ENCODE measurements around the gene LAMB2.

The LAMB2 gene

GRCh38 chr3:49120438-49121131 is 12.3 kb downstream of the LAMB2 start, which contains the start of gene USP19:
Gene USP19 (minus strand): TSS chr3:49120823. CDS start chr3:49119145, 1,678 bp downstream.
- peak; percentile 94 for DNase-seq (ENCODE audit: low spot score)

- DNase-seq (ENCODE audit: low spot score): no peak
Measured at GRCh38 chr3:49120096-49120437, 12.8 kb downstream of the LAMB2 start.

GRCh38 chr3:49119439-49119838 is 13.4 kb downstream of the LAMB2 start:
- DNase-seq (ENCODE audit: low spot score): no peak

- no peak for DNase-seq (ENCODE audit: low spot score)
Measured at GRCh38 chr3:49119036-49119435, 13.8 kb downstream of the LAMB2 start.

- DNase-seq (ENCODE audit: low spot score): no peak
Measured at GRCh38 chr3:49112262-49112661, 20.6 kb downstream of the LAMB2 start.

- no peak for DNase-seq (ENCODE audit: low spot score)
Measured at GRCh38 chr3:49111347-49111746, 21.5 kb downstream of the LAMB2 start.

- DNase-seq (ENCODE audit: low spot score): no peak
Measured at GRCh38 chr3:49110780-49111179, 22.1 kb downstream of the LAMB2 start.

- no peak for DNase-seq (ENCODE audit: low spot score)
Measured at GRCh38 chr3:49108346-49108745, 24.5 kb downstream of the LAMB2 start.

GRCh38 chr3:49104427-49105291 is 28.2 kb downstream of the LAMB2 start, which contains the start of gene QARS1:
Gene QARS1 (minus strand): TSS chr3:49104757. CDS start chr3:49104733, 24 bp downstream.
- DNase-seq (ENCODE audit: low spot score): peak; percentile 95

- no peak for DNase-seq (ENCODE audit: low spot score)
Measured at GRCh38 chr3:49104052-49104426, 28.8 kb downstream of the LAMB2 start.

- DNase-seq (ENCODE audit: low spot score): no peak
Measured at GRCh38 chr3:49100046-49100615, 32.7 kb downstream of the LAMB2 start.

GRCh38 chr3:49098910-49099630 is 33.8 kb downstream of the LAMB2 start:
- no peak for DNase-seq (ENCODE audit: low spot score)

- DNase-seq (ENCODE audit: low spot score): no peak
Measured at GRCh38 chr3:49098429-49098828, 34.4 kb downstream of the LAMB2 start.

GRCh38 chr3:49093853-49094767 is 38.7 kb downstream of the LAMB2 start, which contains the start of gene QRICH1:
Gene QRICH1 (minus strand): TSS chr3:49094071. CDS start chr3:49077017, 17,054 bp downstream.
- peak; percentile 97 for DNase-seq (ENCODE audit: low spot score)

- peak; percentile 73 for DNase-seq (ENCODE audit: low spot score)
Measured at GRCh38 chr3:49092938-49093852, 39.7 kb downstream of the LAMB2 start.

- no peak for DNase-seq (ENCODE audit: low spot score)
Measured at GRCh38 chr3:49081429-49081828, 51.4 kb downstream of the LAMB2 start.

- DNase-seq (ENCODE audit: low spot score): no peak
Measured at GRCh38 chr3:49079270-49079669, 53.6 kb downstream of the LAMB2 start.

GRCh38 chr3:49076646-49077045 is 56.2 kb downstream of the LAMB2 start:
- no peak for DNase-seq (ENCODE audit: low spot score)

- no peak for DNase-seq (ENCODE audit: low spot score)
Measured at GRCh38 chr3:49076116-49076515, 56.7 kb downstream of the LAMB2 start.
